GM19239 (cell line): ENCODE results near the gene SESN2.

Source experiments
- DNase-seq: peaks from one replicate; pipeline ENCODE4 v3.0.0; 2011; ENCODE audit warnings: low spot score; ENCODE audit not compliant: insufficient read length
- FAIRE-seq: peaks from 2 replicates; lab custom pipeline; 2011; peaks lifted over from hg19 to GRCh38; lab: Jason Lieb, UNC

The SESN2 gene

GRCh38 chr1:28281608-28282425 lies 22.5 kb downstream of the SESN2 start:
- DNase-seq (no peak), FAIRE-seq (no peak)

GRCh38 chr1:28282426-28283407 lies 23.4 kb downstream of the SESN2 start:
- FAIRE-seq (no peak), DNase-seq (no peak)

GRCh38 chr1:28286111-28286510 lies 26.8 kb downstream of the SESN2 start:
- FAIRE-seq (no peak), DNase-seq (no peak)

- FAIRE-seq (no peak), DNase-seq (no peak)
Measured at GRCh38 chr1:28288487-28288886, 29.2 kb downstream of the SESN2 start.

- no peak for FAIRE-seq
- no peak for DNase-seq
Measured at GRCh38 chr1:28290851-28291250, 31.5 kb downstream of the SESN2 start.

GRCh38 chr1:28291711-28292110 lies 32.4 kb downstream of the SESN2 start:
- FAIRE-seq (no peak), DNase-seq (no peak)

- DNase-seq (no peak), FAIRE-seq (no peak)
Measured at GRCh38 chr1:28295936-28296335, 36.6 kb downstream of the SESN2 start.

- no peak for FAIRE-seq
Measured at GRCh38 chr1:28296401-28297261, 37.3 kb downstream of the SESN2 start.

GRCh38 chr1:28297826-28298225 lies 38.5 kb downstream of the SESN2 start:
- peak; percentile 30 for DNase-seq
- peak; percentile 39 for FAIRE-seq

More at GRCh38 chr1:28296401-28297261, 37.3 kb downstream of the SESN2 start:
- DNase-seq: no peak

- no peak for DNase-seq
- FAIRE-seq: no peak
Measured at GRCh38 chr1:28298438-28298837, 39.1 kb downstream of the SESN2 start.

- FAIRE-seq: no peak
Measured at GRCh38 chr1:28301368-28302174, 42.3 kb downstream of the SESN2 start.

GRCh38 chr1:28302247-28302646 lies 42.9 kb downstream of the SESN2 start:
- FAIRE-seq (no peak), DNase-seq (no peak)

More at GRCh38 chr1:28301368-28302174, 42.3 kb downstream of the SESN2 start:
- no peak for DNase-seq

GRCh38 chr1:28306301-28306949 lies 47.1 kb downstream of the SESN2 start:
- DNase-seq (no peak), FAIRE-seq (no peak)

GRCh38 chr1:28308750-28309149 lies 49.4 kb downstream of the SESN2 start:
- DNase-seq: no peak
- FAIRE-seq: no peak

- FAIRE-seq: no peak
- no peak for DNase-seq
Measured at GRCh38 chr1:28309702-28310101, 50.4 kb downstream of the SESN2 start.

GRCh38 chr1:28313702-28314546 lies 54.6 kb downstream of the SESN2 start:
- DNase-seq (no peak), FAIRE-seq (no peak)

GRCh38 chr1:28314547-28314941 lies 55.2 kb downstream of the SESN2 start:
- no peak for FAIRE-seq
- no peak for DNase-seq

GRCh38 chr1:28317014-28317413 lies 57.7 kb downstream of the SESN2 start:
- DNase-seq (no peak), FAIRE-seq (no peak)
